H1 (cell line): Measurements from ENCODE around the gene FCN2. TPM values are rescaled to one million over a fixed set of nuclear protein-coding genes. Genes with fewer than 3 reads are reported as not detected.

ENCODE experiments used
- CTCF ChIA-PET: fragments of 300-600 bp; sonication (Branson Sonifier 250); formaldehyde crosslinking; loops from one replicate; lab custom pipeline; 2021; ENCODE audit not compliant: partially characterized antibody; lab: Charles Lee
- POLR2A ChIA-PET: fragments of 300-600 bp; sonication (Branson Sonifier 250); formaldehyde crosslinking; loops from one replicate; lab custom pipeline; 2021; ENCODE audit warnings: inconsistent platforms; ENCODE audit not compliant: partially characterized antibody; lab: Charles Lee
- DNase-seq, 2 experiments: peaks; one replicate each; pipeline versions ENCODE4 v3.0.0 to v3.0.0-alpha.2; 2010 to 2022; ENCODE audit warnings: low spot score in 2 of 2, low read depth in 1 of 2, mixed read lengths in 1 of 2
- FAIRE-seq: peaks from 2 replicates; lab custom pipeline; 2011; peaks lifted over from hg19 to GRCh38; lab: Jason Lieb, UNC
- H2AFZ ChIP-seq: 2 replicates; pipeline ENCODE4 v1.8.1; 2012; ENCODE audit warnings: low read length, inconsistent platforms
- H2AK5ac ChIP-seq: 2 replicates; pipeline ENCODE4 v1.6.1; 2013; ENCODE audit warnings: low read depth, low read length
- H2BK120ac ChIP-seq: replicated peaks from 2 replicates; pipeline ENCODE3; 2013; ENCODE audit warnings: low read depth, low read length, inconsistent platforms
- H2BK12ac ChIP-seq: 2 replicates; pipeline ENCODE4 v1.6.1; 2013; ENCODE audit warnings: low read depth, low read length
- H2BK15ac ChIP-seq: 2 replicates; pipeline ENCODE4 v1.6.1; 2013; ENCODE audit warnings: low read length
- H2BK20ac ChIP-seq: 2 replicates; pipeline ENCODE4 v1.6.1; 2013; ENCODE audit warnings: low read length
- H2BK5ac ChIP-seq: 2 replicates; pipeline ENCODE4 v1.6.1; 2013; ENCODE audit warnings: low read depth, low read length
- H3K14ac ChIP-seq: 2 replicates; pipeline ENCODE4 v1.6.1; 2013; ENCODE audit warnings: inconsistent platforms; ENCODE audit not compliant: insufficient read length
- H3K18ac ChIP-seq: 2 replicates; pipeline ENCODE4 v1.6.1; 2013; ENCODE audit warnings: low read length; ENCODE audit errors: extremely low read depth
- H3K23ac ChIP-seq: 2 replicates; pipeline ENCODE4 v1.6.1; 2013; ENCODE audit warnings: inconsistent platforms; ENCODE audit not compliant: insufficient read length
- H3K23me2 ChIP-seq: 2 replicates; pipeline ENCODE4 v1.6.1; 2013; ENCODE audit warnings: low read depth, low read length
- H3K27ac ChIP-seq: 2 replicates; pipeline ENCODE4 v1.6.1; 2011; ENCODE audit warnings: low read depth, low read length, inconsistent platforms
- H3K27me3 ChIP-seq, 4 experiments: replicated peaks in 1 of 4; 1 replicate in 1 of 4; 2 replicates in 3 of 4; pipeline versions ENCODE4 v1.6.1 to v1.8.1; 2011 to 2013; ENCODE audit warnings: low read length in 3 of 4, mild to moderate bottlenecking in 3 of 4, inconsistent platforms in 2 of 4, mixed read lengths in 2 of 4, moderate library complexity in 1 of 4; ENCODE audit not compliant: control insufficient read depth in 3 of 4, insufficient read depth in 3 of 4; ENCODE audit errors: extremely low read depth in 1 of 4
- H3K36me3 ChIP-seq, 4 experiments: 2 replicates each; pipeline versions ENCODE4 v1.6.1 to v1.8.1; 2011 to 2013; ENCODE audit warnings: mild to moderate bottlenecking in 4 of 4, low read length in 3 of 4, moderate library complexity in 2 of 4, control low read depth in 1 of 4, inconsistent platforms in 1 of 4; ENCODE audit not compliant: insufficient read depth in 4 of 4, control insufficient read depth in 2 of 4
- H3K4ac ChIP-seq: replicated peaks from 2 replicates; pipeline ENCODE3; 2013; ENCODE audit warnings: low read length, low read depth, mixed read lengths, inconsistent platforms; ENCODE audit not compliant: insufficient read length
- H3K4me1 ChIP-seq, 4 experiments: replicated peaks in 1 of 4; 1 replicate in 1 of 4; 2 replicates in 3 of 4; pipeline versions ENCODE4 v1.6.1 to v1.8.1; 2011 to 2013; ENCODE audit warnings: low read length in 3 of 4, inconsistent platforms in 2 of 4, mixed read lengths in 1 of 4; ENCODE audit not compliant: insufficient read depth in 4 of 4, control insufficient read depth in 3 of 4
- H3K4me2 ChIP-seq, 2 experiments: 2 replicates each; pipeline versions ENCODE4 v1.6.1 to v1.8.1; 2011 to 2013; ENCODE audit warnings: low read depth in 2 of 2, low read length in 2 of 2, control low read depth in 1 of 2, inconsistent platforms in 1 of 2, mild to moderate bottlenecking in 1 of 2; ENCODE audit not compliant: insufficient read depth in 1 of 2
- H3K4me3 ChIP-seq, 4 experiments: fragments of 200-600, 300-600 bp in 1 of 4; sonication (generic), shearing (Covaris generic), sonication (Bioruptor Twin) in 1 of 4; 2 replicates each; pipeline versions ENCODE4 v1.5.1 to v1.8.1; 2011 to 2016; ENCODE audit warnings: low read length in 4 of 4, low read depth in 3 of 4, control low read depth in 2 of 4, inconsistent platforms in 2 of 4, mild to moderate bottlenecking in 2 of 4, mixed read lengths in 1 of 4, moderate library complexity in 1 of 4; ENCODE audit not compliant: insufficient read depth in 2 of 4; ENCODE audit errors: extremely low read depth in 1 of 4
- H3K56ac ChIP-seq: replicated peaks from 2 replicates; pipeline ENCODE3; 2013; ENCODE audit warnings: low read depth, mild to moderate bottlenecking, mixed read lengths, low read length, inconsistent platforms; ENCODE audit not compliant: insufficient read length
- H3K79me1 ChIP-seq: 2 replicates; pipeline ENCODE4 v1.6.1; 2013; ENCODE audit warnings: low read depth, low read length, control low read depth
- H3K79me2 ChIP-seq, 2 experiments: 2 replicates each; pipeline versions ENCODE4 v1.6.1 to v1.8.1; 2012 to 2013; ENCODE audit warnings: low read length in 2 of 2, mild to moderate bottlenecking in 2 of 2, inconsistent platforms in 1 of 2; ENCODE audit not compliant: insufficient read depth in 2 of 2, control insufficient read depth in 1 of 2
- H3K9ac ChIP-seq, 4 experiments: replicated peaks in 1 of 4; 1 replicate in 1 of 4; 2 replicates in 3 of 4; pipeline versions ENCODE4 v1.6.1 to v1.8.1; 2011 to 2013; ENCODE audit warnings: low read depth in 3 of 4, low read length in 3 of 4, control low read depth in 2 of 4, mild to moderate bottlenecking in 2 of 4, moderate library complexity in 2 of 4, inconsistent platforms in 1 of 4; ENCODE audit errors: extremely low read depth in 1 of 4
- H3K9me3 ChIP-seq, 2 experiments: 2 replicates each; pipeline versions ENCODE4 v1.6.1 to v1.8.1; 2012 to 2013; ENCODE audit warnings: mild to moderate bottlenecking in 2 of 2, moderate library complexity in 2 of 2, control low read depth in 1 of 2, inconsistent platforms in 1 of 2, low read depth in 1 of 2, low read length in 1 of 2, mixed read lengths in 1 of 2; ENCODE audit not compliant: insufficient read depth in 2 of 2
- H4K20me1 ChIP-seq, 2 experiments: replicated peaks in 1 of 2; 2 replicates each; pipeline versions ENCODE3 to v1.8.1; 2011 to 2013; ENCODE audit warnings: inconsistent platforms in 2 of 2, low read length in 2 of 2, mild to moderate bottlenecking in 1 of 2; ENCODE audit not compliant: insufficient read depth in 2 of 2, control insufficient read depth in 1 of 2
- H4K5ac ChIP-seq: 2 replicates; pipeline ENCODE4 v1.6.1; 2013; ENCODE audit warnings: low read length, low read depth, mixed read lengths, inconsistent platforms; ENCODE audit not compliant: insufficient read length
- H4K8ac ChIP-seq: 2 replicates; pipeline ENCODE4 v1.8.0; 2013; ENCODE audit warnings: mild to moderate bottlenecking, moderate library complexity, low read length, inconsistent platforms; ENCODE audit not compliant: insufficient read depth; ENCODE audit errors: extremely low read depth
- H4K91ac ChIP-seq: replicated peaks from 2 replicates; pipeline ENCODE3; 2013; ENCODE audit warnings: low read length, mixed read lengths, inconsistent platforms; ENCODE audit not compliant: insufficient read length
- ATF3 ChIP-seq: IDR thresholded peaks from 2 replicates; pipeline ENCODE4 v1.6.1; 2011; ENCODE audit warnings: low read depth, mild to moderate bottlenecking, low read length; ENCODE audit not compliant: insufficient read depth
- CBX5 ChIP-seq: fragments of 300-800, 300-1000 bp; sonication (generic); IDR thresholded peaks from 2 replicates; pipeline ENCODE4 v1.7.1; 2016; ENCODE audit warnings: antibody characterized with exemption, low read length, low read depth
- CBX8 ChIP-seq: fragments of 300-800, 300-1000 bp; sonication (generic); IDR thresholded peaks from 2 replicates; pipeline ENCODE4 v1.7.1; 2016; ENCODE audit warnings: low read depth, low read length, borderline replicate concordance
- CREB1 ChIP-seq: IDR thresholded peaks from 2 replicates; pipeline ENCODE4 v1.6.1; 2012; ENCODE audit warnings: inconsistent platforms
- KDM1A ChIP-seq: fragments of 200-600, 300-600 bp; sonication (generic); IDR thresholded peaks from 2 replicates; pipeline ENCODE4 v1.7.1; 2016; ENCODE audit warnings: mild to moderate bottlenecking, low read length, borderline replicate concordance
- KDM4A ChIP-seq: IDR thresholded peaks from one replicate; pipeline ENCODE4 v1.7.1; 2012; ENCODE audit warnings: low read depth, mild to moderate bottlenecking, moderate library complexity, low read length, inconsistent platforms; ENCODE audit not compliant: severe bottlenecking
- NRF1 ChIP-seq: IDR thresholded peaks from 2 replicates; pipeline ENCODE4 v1.6.1; 2011; ENCODE audit warnings: mild to moderate bottlenecking, low read depth, low read length, improper control_type of control experiment
- RAD21 ChIP-seq, 2 experiments: IDR thresholded peaks in 1 of 2; conservative IDR thresholded peaks in 1 of 2; 2 replicates each; pipeline ENCODE4 v1.6.1; 2011; ENCODE audit warnings: low read depth in 2 of 2, low read length in 2 of 2, improper control_type of control experiment in 1 of 2, inconsistent platforms in 1 of 2, mild to moderate bottlenecking in 1 of 2, moderate library complexity in 1 of 2
- RBBP5 ChIP-seq: IDR thresholded peaks from 2 replicates; pipeline ENCODE4 v1.7.1; 2012; ENCODE audit warnings: low read depth, mild to moderate bottlenecking, inconsistent platforms, low read length, moderate library complexity, borderline replicate concordance
- SP1 ChIP-seq: IDR thresholded peaks from 2 replicates; pipeline ENCODE4 v1.6.1; 2011; ENCODE audit warnings: low read depth, low read length
- TBP ChIP-seq: IDR thresholded peaks from 2 replicates; pipeline ENCODE4 v1.6.1; 2011; ENCODE audit warnings: low read depth, low read length, improper control_type of control experiment
- YY1 ChIP-seq: IDR thresholded peaks from 2 replicates; pipeline ENCODE4 v1.6.1; 2011; ENCODE audit warnings: low read depth, mild to moderate bottlenecking, low read length
- WGBS, 2 experiments: shearing (Covaris generic) in 1 of 2; methylation state at CpG; one replicate each; pipeline versions ENCODE4 v1.1.6 to v1.1.7; 2013 to 2015; ENCODE audit warnings: low lambda C conversion rate in 2 of 2, mixed read lengths in 2 of 2, inconsistent platforms in 1 of 2, low coverage in 1 of 2, missing lambda C conversion rate in 1 of 2; ENCODE audit not compliant: insufficient replicate concordance in 2 of 2, insufficient coverage in 1 of 2, insufficient read length in 1 of 2; ENCODE audit errors: extremely low coverage in 1 of 2, missing lambda C conversion rate in 1 of 2; 5-methylcytosine and 5-hydroxymethylcytosine counted together
- polyA plus RNA-seq, 7 experiments: library from polyadenylated mRNA; depleted of rRNA in 3 of 7; stranded (reverse) in 5 of 7; unstranded in 2 of 7; fragments of >200 nt in 5 of 7; fragments of 200-250 nt in 2 of 7; gene quantifications; 1 replicate in 5 of 7; 2 replicates in 1 of 7; 4 replicates in 1 of 7; pipeline versions ENCODE4 v1.2.1 to v1.2.3, GENCODE V29; 2011 to 2013; ENCODE audit warnings: missing spikeins in 2 of 7, mixed read lengths in 2 of 7
- total RNA-seq: library from RNA; stranded (reverse); fragmentation: NEBNext Ultra II Directional; extraction: Animal tissue kit (Norgen Biotek cat#: 25700); gene quantifications from 2 replicates; pipeline ENCODE4 v1.2.1, GENCODE V29; 2021
- TF ChIP-seq, protein P1 (sequence below): IDR thresholded peaks from 2 replicates; pipeline ENCODE4 v1.6.1; 2012; ENCODE audit warnings: inconsistent platforms

The FCN2 gene
- total and polyA plus RNA-seq, 2 of the 8 experiments (the other 6 are each of a cell fraction or from before 2014, with no cell fraction given), result not detected

GRCh38 chr9:134834217-134834956 lies 46.2 kb upstream of the FCN2 start:
- Histone ChIP-seq H3K23ac (no peak overlapping the region), H3K79me1 (no peaks in the 10 kb centered on the region), H2BK15ac (no peak overlapping the region), H2BK20ac (no peak overlapping the region), H3K14ac (no peak overlapping the region), H2AFZ (no peak overlapping the region), H2AK5ac (no peak overlapping the region), H4K5ac (no peak overlapping the region), H3K9ac (no peak overlapping the region), H4K8ac (no peak overlapping the region), H3K18ac (no peak overlapping the region), H4K20me1 (no peaks in the 10 kb centered on the region), H3K36me3 (no peaks in the 10 kb centered on the region), H3K9me3 (no peaks in the 10 kb centered on the region), H3K4me3 (no peak overlapping the region), H3K4me1 (no peaks in the 10 kb centered on the region), H3K23me2 (no peaks in the 10 kb centered on the region), H3K56ac (no peak overlapping the region), H3K4ac (no peak overlapping the region), H3K27ac (no peak overlapping the region), H2BK12ac (no peak overlapping the region), H3K4me2 (no peak overlapping the region), H3K79me2 (no peaks in the 10 kb centered on the region), H3K27me3 (no peaks in the 10 kb centered on the region), H4K91ac (no peak overlapping the region), H2BK120ac (no peak overlapping the region), H2BK5ac (no peak overlapping the region)
- ChIA-PET POLR2A (no interaction called here), CTCF (interaction anchor here (1.3 kb wide), 1 partner anchor 54 kb away, joined by 3 read pairs; no protein-coding TSS in a partner anchor)
- FAIRE-seq (no peak), DNase-seq (no peak)
- WGBS, 2 experiments, result 94% methylated on average over 18 of the region's 20 CpGs; no CpG with 5 or more reads in 1 of the 2 experiments
- no peak for TF ChIP-seq RBBP5
- no peak for TF ChIP-seq CBX8
- TF ChIP-seq NRF1, result no peak
- no peak for TF ChIP-seq KDM4A
- TF ChIP-seq, protein P1, sequence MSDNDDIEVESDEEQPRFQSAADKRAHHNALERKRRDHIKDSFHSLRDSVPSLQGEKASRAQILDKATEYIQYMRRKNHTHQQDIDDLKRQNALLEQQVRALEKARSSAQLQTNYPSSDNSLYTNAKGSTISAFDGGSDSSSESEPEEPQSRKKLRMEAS, result no peak
- TF ChIP-seq SP1, result no peak
- no peak for TF ChIP-seq ATF3
- TF ChIP-seq KDM1A, result no peak
- no peak for TF ChIP-seq YY1
- no peak for TF ChIP-seq CREB1
- TF ChIP-seq TBP, result no peak
- no peak for TF ChIP-seq CBX5
- TF ChIP-seq RAD21 (IDR thresholded peaks at IDR 0.05 in 1 of 2, conservative IDR thresholded peaks at IDR 0.05 in 1 of 2; ENCODE audit: low read depth in 2 of 2, low read length in 2 of 2), result no peak
